Karpas-422 (cell line): ENCODE measurements around the gene ZNF579. TPM values are rescaled to one million over a fixed set of nuclear protein-coding genes. Genes with fewer than 3 reads are reported as not detected.

ENCODE experiments used
- DNase-seq: peaks from one replicate; pipeline ENCODE4 v3.0.0-alpha.2; 2015
- H2AFZ ChIP-seq: fragments of 200-600 bp; sonication (generic); 2 replicates; pipeline ENCODE4 v1.6.1; 2014; ENCODE audit warnings: antibody characterized with exemption, low read length, mixed read lengths
- H3K27ac ChIP-seq: fragments of 200-600 bp; sonication (generic); 2 replicates; pipeline ENCODE4 v1.5.1; 2014; ENCODE audit warnings: mild to moderate bottlenecking, low read length, moderate library complexity
- H3K27me3 ChIP-seq: fragments of 200-600 bp; sonication (generic); 2 replicates; pipeline ENCODE4 v1.6.1; 2014; ENCODE audit warnings: low read length, mixed read lengths
- H3K36me3 ChIP-seq: fragments of 200-600 bp; sonication (generic); 2 replicates; pipeline ENCODE4 v1.6.1; 2014; ENCODE audit warnings: low read length, mixed read lengths; ENCODE audit not compliant: insufficient read depth
- H3K4me1 ChIP-seq: fragments of 200-600 bp; sonication (generic); 2 replicates; pipeline ENCODE4 v1.6.1; 2014; ENCODE audit warnings: mild to moderate bottlenecking, low read length, mixed read lengths
- H3K4me2 ChIP-seq: fragments of 200-600 bp; sonication (generic); 2 replicates; pipeline ENCODE4 v1.6.1; 2014; ENCODE audit warnings: low read length, low read depth, mild to moderate bottlenecking; ENCODE audit not compliant: poor library complexity, severe bottlenecking
- H3K4me3 ChIP-seq: fragments of 200-600 bp; sonication (generic); 2 replicates; pipeline ENCODE4 v1.5.1; 2014; ENCODE audit warnings: mild to moderate bottlenecking, antibody characterized with exemption, low read length, mixed read lengths
- H3K79me2 ChIP-seq: fragments of 200-600 bp; sonication (generic); 2 replicates; pipeline ENCODE4 v1.6.1; 2014; ENCODE audit warnings: mild to moderate bottlenecking, low read length, mixed read lengths
- H3K9ac ChIP-seq: fragments of 200-600 bp; sonication (generic); 2 replicates; pipeline ENCODE4 v1.6.0; 2014; ENCODE audit warnings: low read length
- H3K9me2 ChIP-seq: fragments of 200-600 bp; sonication (generic), shearing (Covaris generic); replicated peaks from 2 replicates; pipeline ENCODE4 v1.6.0; 2014; ENCODE audit warnings: mild to moderate bottlenecking, low read length, moderate library complexity; ENCODE audit not compliant: insufficient read depth
- H3K9me3 ChIP-seq: fragments of 300-700, 200-600 bp; sonication (generic); 2 replicates; pipeline ENCODE4 v1.6.1; 2014; ENCODE audit warnings: low read length, mixed read lengths
- H4K20me1 ChIP-seq: fragments of 200-600 bp; sonication (generic); 2 replicates; pipeline ENCODE4 v1.6.1; 2014; ENCODE audit warnings: mild to moderate bottlenecking, antibody characterized with exemption, low read length, low read depth; ENCODE audit not compliant: insufficient read depth
- total RNA-seq: library from RNA; depleted of rRNA; stranded (reverse); fragments of >200 nt; shearing (Covaris generic); gene quantifications from 2 replicates; pipeline ENCODE4 v1.2.3, GENCODE V29; 2014; ENCODE audit warnings: low replicate concordance

Gene ZNF579
- total RNA-seq, 1 experiment from 2014 or later: 5.0 TPM

DNA sequence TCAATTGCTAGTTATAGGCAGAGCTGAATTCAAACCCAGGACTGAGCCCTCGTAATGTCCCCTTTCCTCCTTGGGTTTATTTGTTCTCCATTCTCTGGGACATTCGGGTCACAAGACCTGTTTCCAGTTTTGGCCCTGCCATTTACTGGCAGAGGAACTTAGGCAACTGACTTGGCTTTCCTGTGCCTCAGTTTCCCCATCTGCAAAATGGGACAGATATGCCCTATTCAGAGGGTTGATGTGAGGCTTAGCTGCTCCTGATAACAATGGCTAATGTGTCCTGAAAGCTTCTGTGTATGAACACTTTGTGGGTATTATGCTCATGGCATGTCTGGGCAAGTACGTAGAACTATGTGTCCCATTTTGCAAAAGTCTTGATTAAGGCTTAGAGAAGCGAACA lies 20.4 kb upstream of the ZNF579 start:
- Histone ChIP-seq H3K27ac (peak overlapping the region; percentile 88), H3K9ac (peak overlapping the region; percentile 80), H3K4me1 (peaks cover 25% of the 10 kb centered on the region), H3K27me3 (no peaks in the 10 kb centered on the region), H4K20me1 (no peaks in the 10 kb centered on the region), H3K79me2 (peaks cover 15% of the 10 kb centered on the region), H3K4me3 (peak overlapping the region; percentile 68), H3K9me2 (no peaks in the 10 kb centered on the region), H2AFZ (no peak overlapping the region), H3K4me2 (peak overlapping the region; percentile 75), H3K9me3 (no peaks in the 10 kb centered on the region), H3K36me3 (peaks cover 9% of the 10 kb centered on the region; the same call in 1 of the 2 replicates)
- no peak for DNase-seq

- Histone ChIP-seq H3K36me3 (peaks cover 13% of the 10 kb centered on the region), H3K27ac (peak overlapping the region; percentile 88), H2AFZ (0 out of 2 replicates have a peak overlapping the region, but pooled peaks have one; percentile 6), H3K79me2 (peaks cover 10% of the 10 kb centered on the region), H3K4me2 (peak overlapping the region; percentile 75), H3K9me3 (no peaks in the 10 kb centered on the region), H3K4me3 (peak overlapping the region; percentile 68), H4K20me1 (no peaks in the 10 kb centered on the region), H3K9ac (peak overlapping the region; percentile 80), H3K4me1 (peaks cover 25% of the 10 kb centered on the region), H3K27me3 (no peaks in the 10 kb centered on the region), H3K9me2 (no peaks in the 10 kb centered on the region)
- no peak for DNase-seq
Measured at GRCh38 chr19:55600662-55601028, 20.0 kb upstream of the ZNF579 start.

DNA sequence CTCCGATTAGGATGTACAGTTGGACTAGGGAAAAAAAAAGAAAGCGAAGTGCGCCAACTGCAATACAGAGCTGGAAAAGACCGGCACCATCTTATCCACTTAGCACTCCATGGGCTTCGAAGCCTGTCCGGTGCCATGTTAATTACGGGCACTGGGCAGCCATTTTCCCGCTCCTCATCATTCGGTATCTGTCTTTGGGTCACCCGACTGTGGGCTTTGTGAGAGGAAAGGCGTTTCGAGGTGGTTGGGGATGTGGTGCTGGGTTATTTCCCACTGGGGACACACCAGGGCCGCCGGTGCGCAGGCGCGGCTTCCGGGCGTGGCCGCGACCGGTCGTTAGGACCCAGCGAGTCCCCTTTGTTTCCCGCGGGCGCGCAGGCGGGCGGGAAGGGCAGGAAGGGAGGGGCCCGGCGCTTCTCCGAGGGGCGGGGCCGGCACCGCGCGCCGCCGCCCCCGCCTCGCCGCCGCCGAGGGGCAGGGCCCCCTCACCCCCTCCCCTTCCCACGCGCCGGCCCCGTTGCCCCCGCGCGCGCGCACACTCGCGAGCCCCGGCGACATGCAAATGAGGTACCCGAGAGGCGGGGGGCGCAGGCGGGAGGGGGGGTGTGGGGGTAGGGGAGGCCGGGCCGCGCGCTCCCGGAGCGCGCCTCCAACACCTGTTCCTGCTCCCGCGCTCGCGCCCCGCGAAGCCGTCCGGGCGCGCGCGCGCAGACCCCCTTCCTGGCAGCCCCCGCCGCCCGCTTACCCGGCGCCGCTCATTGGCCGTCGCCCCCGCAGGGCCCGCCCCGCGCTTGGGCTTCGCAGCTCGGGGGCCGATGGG lies 19.4 kb upstream of the ZNF579 start, which contains the start of gene ZNF524:
Gene ZNF524, plus strand, starts transcription at position 447 of the 820 bp plus-strand sequence. CDS start 1,825 bp downstream, outside the sequence.
- Histone ChIP-seq H3K9ac (peak within 1 kb of the TSS; percentile 80), H3K27me3 (no peaks in the 10 kb centered on the region), H2AFZ (peak within 1 kb of the TSS; percentile 51; the same call in 1 of the 2 replicates), H3K4me1 (peaks cover 24% of the 10 kb centered on the region), H4K20me1 (no peaks in the 10 kb centered on the region), H3K27ac (peak within 1 kb of the TSS; percentile 88), H3K4me3 (peak within 1 kb of the TSS; percentile 68), H3K9me3 (no peaks in the 10 kb centered on the region), H3K9me2 (no peaks in the 10 kb centered on the region), H3K36me3 (peaks cover 17% of the 10 kb centered on the region), H3K4me2 (peak within 1 kb of the TSS; percentile 75), H3K79me2 (peaks cover 9% of the 10 kb centered on the region)
- peak; percentile 96 for DNase-seq

DNA sequence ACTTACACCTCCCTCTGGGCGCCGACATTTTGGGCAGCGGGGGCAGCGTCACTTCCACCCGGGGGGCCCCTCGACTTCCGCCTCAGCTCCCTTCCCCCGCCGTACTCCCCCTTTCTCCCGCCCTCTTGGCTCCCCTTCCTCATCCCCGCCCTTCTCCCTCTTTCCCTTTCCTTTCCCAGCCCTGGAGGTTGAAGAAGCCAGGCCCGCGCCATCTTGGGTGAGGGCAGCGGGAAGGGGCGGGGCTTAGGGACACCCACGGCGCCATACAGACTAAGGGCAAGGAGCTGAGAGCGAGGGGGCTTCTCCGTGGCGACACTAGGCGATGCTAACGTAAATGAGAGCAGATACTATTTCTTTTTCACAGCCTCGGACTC lies 18.8 kb upstream of the ZNF579 start, which contains the start of gene FIZ1:
Gene FIZ1, minus strand, starts transcription at position 50 of the 374 bp plus-strand sequence. CDS start 1,652 bp downstream, outside the sequence.
- H3K36me3 ChIP-seq: peaks cover 21% of the 10 kb centered on the region
- H3K27ac ChIP-seq: peak within 1 kb of the TSS; percentile 88
- no peaks in the 10 kb centered on the region for H3K27me3 ChIP-seq
- peak within 1 kb of the TSS; percentile 68 for H3K4me3 ChIP-seq
- DNase-seq: peak; percentile 100
- H3K79me2 ChIP-seq: peaks cover 9% of the 10 kb centered on the region
- no peaks in the 10 kb centered on the region for H4K20me1 ChIP-seq
- peak within 1 kb of the TSS; percentile 51; the same call in 1 of the 2 replicates for H2AFZ ChIP-seq
- peaks cover 18% of the 10 kb centered on the region for H3K4me1 ChIP-seq
- no peaks in the 10 kb centered on the region for H3K9me3 ChIP-seq
- H3K9me2 ChIP-seq: no peaks in the 10 kb centered on the region
- peak within 1 kb of the TSS; percentile 80 for H3K9ac ChIP-seq
- peak within 1 kb of the TSS; percentile 75 for H3K4me2 ChIP-seq

GRCh38 chr19:55598719-55599467 lies 18.2 kb upstream of the ZNF579 start:
- Histone ChIP-seq H3K4me2 (peak overlapping the region; percentile 75), H3K79me2 (peaks cover 9% of the 10 kb centered on the region), H3K36me3 (peaks cover 21% of the 10 kb centered on the region), H4K20me1 (no peaks in the 10 kb centered on the region), H3K9me3 (no peaks in the 10 kb centered on the region), H3K27ac (peak overlapping the region; percentile 88), H3K27me3 (no peaks in the 10 kb centered on the region), H2AFZ (0 out of 2 replicates have a peak overlapping the region, but pooled peaks have one; percentile 41), H3K4me3 (peak overlapping the region; percentile 68), H3K4me1 (peaks cover 16% of the 10 kb centered on the region), H3K9ac (peak overlapping the region; percentile 80), H3K9me2 (no peaks in the 10 kb centered on the region)
- peak; percentile 99 for DNase-seq

DNA sequence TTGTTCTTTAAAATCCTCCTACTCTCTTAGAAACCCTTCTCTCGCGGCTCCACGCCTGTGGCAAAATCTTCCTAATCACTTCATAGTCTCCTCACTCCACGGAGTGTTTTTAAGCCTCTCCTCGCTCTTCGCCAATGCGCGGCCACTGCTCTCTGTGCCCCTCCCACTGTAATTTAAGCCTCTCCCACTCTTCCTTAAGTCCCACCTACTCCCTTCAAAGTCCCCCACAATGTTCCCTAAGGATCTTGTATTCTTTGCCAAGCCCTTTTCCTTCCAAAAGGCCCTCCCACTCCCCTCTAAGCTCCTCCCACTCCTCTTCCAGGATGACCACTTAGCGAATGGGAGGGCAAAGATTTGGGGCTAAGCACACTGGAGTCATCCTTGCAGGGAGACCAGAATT lies 17.4 kb upstream of the ZNF579 start:
- Histone ChIP-seq H3K9me2 (no peaks in the 10 kb centered on the region), H3K4me1 (peaks cover 16% of the 10 kb centered on the region), H4K20me1 (no peaks in the 10 kb centered on the region), H3K4me3 (peak overlapping the region; percentile 68; the same call in 1 of the 2 replicates), H3K27me3 (no peaks in the 10 kb centered on the region), H3K79me2 (peaks cover 9% of the 10 kb centered on the region), H3K9me3 (no peaks in the 10 kb centered on the region), H3K27ac (no peak overlapping the region), H3K36me3 (peaks cover 21% of the 10 kb centered on the region), H3K9ac (no peak overlapping the region), H2AFZ (no peak overlapping the region), H3K4me2 (peak overlapping the region; percentile 75)
- no peak for DNase-seq

- no peak overlapping the region for H2AFZ ChIP-seq
- H3K27me3 ChIP-seq: no peaks in the 10 kb centered on the region
- peaks cover 16% of the 10 kb centered on the region for H3K4me1 ChIP-seq
- H3K27ac ChIP-seq: no peak overlapping the region
- no peak overlapping the region for H3K4me2 ChIP-seq
- no peak overlapping the region for H3K4me3 ChIP-seq
- H3K36me3 ChIP-seq: peaks cover 21% of the 10 kb centered on the region
- H3K79me2 ChIP-seq: peaks cover 9% of the 10 kb centered on the region
- H3K9me2 ChIP-seq: no peaks in the 10 kb centered on the region
- no peak for DNase-seq
- H3K9me3 ChIP-seq: no peaks in the 10 kb centered on the region
- H4K20me1 ChIP-seq: no peaks in the 10 kb centered on the region
- no peak overlapping the region for H3K9ac ChIP-seq
Measured at GRCh38 chr19:55597501-55597921, 16.9 kb upstream of the ZNF579 start.

DNA sequence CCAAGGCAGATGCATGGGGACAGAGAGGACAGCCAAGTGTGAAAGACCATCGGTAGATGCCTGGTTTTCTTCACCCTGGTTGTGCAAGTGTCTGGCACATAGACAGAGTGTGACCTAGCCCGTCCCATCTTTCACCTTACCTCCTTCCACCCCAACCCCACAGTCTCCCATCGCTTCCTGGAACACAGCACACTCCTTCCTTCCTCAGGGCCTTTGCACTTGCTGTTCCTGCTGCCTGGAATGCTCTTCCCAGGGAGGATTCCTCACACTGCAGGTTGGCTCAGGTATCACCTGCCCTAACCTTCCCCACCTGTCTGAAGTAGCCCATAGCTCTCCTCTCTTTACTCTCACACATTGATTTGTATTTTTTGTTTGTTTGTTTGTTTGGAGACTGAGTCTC lies 15.7 kb upstream of the ZNF579 start:
- no peaks in the 10 kb centered on the region for H3K9me2 ChIP-seq
- H3K27me3 ChIP-seq: no peaks in the 10 kb centered on the region
- no peak for DNase-seq
- no peaks in the 10 kb centered on the region for H3K9me3 ChIP-seq
- no peak overlapping the region for H3K4me3 ChIP-seq
- no peak overlapping the region for H3K4me2 ChIP-seq
- H2AFZ ChIP-seq: no peak overlapping the region
- H3K9ac ChIP-seq: no peak overlapping the region
- no peak overlapping the region for H3K27ac ChIP-seq
- H3K79me2 ChIP-seq: peaks cover 9% of the 10 kb centered on the region
- H3K4me1 ChIP-seq: peaks cover 16% of the 10 kb centered on the region
- no peaks in the 10 kb centered on the region for H4K20me1 ChIP-seq
- peaks cover 21% of the 10 kb centered on the region for H3K36me3 ChIP-seq
